DMS153 treated with DMSO at 0.1 percent for 48 hours (cell line): ENCODE results near the gene SLC26A5.
"Not testable (repeated sequence)": the region's sequence is repeated elsewhere in the genome, so short reads cannot be mapped to it uniquely, and the experiment has no call there.

ENCODE experiments used
- DNase-seq: peaks from one replicate; lab custom pipeline; 2025; ENCODE audit not compliant: unreplicated experiment; lab: John Stamatoyannopoulos, UW

Gene SLC26A5

DNA sequence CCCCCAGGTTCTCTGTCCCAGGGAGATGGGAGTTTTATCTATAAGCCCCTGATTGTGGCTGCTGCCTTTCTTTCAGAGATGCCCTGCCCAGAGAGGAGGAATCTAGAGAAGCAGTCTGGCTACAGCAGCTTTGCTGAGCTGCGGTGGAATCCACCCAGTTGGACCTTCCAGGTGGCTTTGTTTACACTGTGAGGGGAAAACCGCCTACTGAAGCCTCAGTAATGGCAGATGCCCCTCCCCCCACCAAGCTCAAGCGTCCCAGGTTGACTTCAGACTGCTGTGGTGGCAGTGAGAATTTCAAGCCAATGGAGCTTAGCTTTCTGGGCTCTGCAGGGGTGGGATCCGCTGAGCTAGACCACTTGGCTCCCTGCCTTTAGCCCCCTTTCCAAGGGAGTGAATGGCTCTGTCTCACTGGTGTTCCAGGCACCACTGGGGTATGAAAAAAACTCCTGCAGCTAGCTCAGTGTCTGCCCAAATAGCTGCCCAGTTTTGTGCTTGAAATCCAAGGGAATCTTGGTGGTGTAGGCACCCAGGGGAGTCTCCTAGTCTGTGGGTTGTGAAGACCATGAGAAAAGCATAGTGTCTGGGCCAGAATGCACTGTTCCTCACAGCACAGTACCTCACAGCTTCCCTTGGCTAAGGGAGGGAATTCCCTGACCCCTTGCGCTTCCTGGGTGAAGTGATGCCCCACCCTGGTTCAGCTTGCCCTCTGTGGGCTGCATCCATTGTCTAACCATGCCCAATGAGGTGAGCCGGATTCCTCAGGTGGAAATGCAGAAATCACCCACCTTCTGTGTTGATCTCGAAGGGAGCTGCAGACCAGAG lies 40.0 kb downstream of the SLC26A5 start:
- DNase-seq: not testable (repeated sequence)

DNA sequence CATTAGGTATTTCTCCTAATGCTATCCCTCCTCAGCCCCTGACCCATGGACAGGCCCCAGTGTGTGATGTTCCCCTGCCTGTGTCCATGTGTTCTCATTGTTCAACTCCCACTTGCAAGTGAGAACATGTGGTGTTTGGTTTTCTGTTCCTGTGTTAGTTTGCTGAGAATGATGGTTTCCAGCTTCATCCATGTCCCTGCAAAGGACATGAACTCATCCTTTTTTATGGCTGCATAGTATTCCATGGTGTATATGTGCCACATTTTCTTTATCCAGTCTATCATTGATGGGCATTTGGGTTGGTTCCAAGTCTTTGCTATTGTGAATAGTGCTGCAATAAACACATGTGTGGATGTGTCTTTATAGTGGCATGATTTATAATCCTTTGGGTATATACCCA lies 46.3 kb downstream of the SLC26A5 start:
- DNase-seq: not testable (repeated sequence)

DNA sequence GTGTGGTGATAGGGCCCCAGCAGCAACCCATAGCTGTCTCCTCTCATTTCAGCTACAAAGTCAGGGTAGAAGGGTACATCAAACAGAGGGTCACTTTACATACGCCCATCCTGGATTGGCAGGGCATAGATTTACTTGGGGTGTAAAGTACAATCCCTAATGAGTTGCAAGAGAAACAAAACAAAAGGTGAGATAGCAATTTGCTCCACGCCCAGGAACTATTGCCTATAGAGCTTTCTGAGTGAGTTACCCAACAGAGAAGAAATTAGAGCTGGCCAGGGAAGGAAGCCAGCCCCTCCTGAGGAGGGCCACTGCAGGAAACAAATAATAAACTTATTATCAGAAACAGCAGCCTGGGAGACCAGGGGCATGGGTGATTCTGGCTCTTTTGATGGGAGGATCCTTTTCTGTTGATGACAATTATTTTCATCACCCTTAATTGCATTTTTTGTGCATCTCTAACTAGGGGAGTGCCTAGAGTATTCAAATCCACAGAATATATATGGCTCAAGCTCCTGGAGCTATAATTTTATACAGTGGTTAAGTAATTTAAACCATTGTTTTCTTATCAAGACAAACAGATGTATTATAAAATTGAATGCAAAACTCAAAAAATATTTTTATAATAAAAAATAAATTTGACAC lies 47.4 kb downstream of the SLC26A5 start:
- DNase-seq: no peak

DNA sequence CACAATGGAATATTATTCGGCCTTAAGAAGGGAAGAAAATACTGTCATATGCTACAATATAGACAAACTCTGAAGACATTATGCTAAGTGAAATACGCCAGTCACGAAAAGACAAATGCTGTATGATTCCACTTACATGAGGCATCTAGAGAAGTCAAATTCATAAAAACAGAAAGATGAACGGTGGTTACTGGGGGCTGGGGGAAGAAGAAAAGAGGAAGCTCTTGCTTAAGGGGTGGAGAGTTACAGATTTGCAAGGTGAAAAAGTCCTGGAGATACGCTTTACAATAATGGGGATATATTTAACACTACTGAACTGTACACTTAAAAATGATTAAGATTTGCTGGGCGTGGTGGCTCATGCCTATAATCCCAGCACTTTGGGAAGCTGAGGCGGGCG lies 49.5 kb downstream of the SLC26A5 start:
- no peak for DNase-seq

DNA sequence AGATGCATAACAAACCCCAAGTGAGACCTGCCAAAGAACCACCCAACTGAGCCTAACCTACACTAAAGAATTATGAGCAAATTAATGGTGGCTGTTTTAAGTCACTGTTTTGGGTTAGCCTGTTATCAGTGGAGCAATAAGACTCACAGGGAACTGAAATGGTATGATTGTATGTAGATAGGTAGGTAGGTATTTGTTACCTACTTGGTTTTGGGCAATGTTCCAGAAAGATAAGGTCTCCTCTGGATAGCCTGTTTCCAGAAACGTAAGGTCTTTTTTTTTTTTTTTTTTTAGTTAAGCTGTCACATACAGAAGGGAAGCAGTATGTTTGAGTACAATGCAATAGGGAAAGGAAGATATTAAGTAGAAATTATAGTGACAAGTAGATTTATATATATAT lies 50.9 kb downstream of the SLC26A5 start:
- DNase-seq: no peak

DNA sequence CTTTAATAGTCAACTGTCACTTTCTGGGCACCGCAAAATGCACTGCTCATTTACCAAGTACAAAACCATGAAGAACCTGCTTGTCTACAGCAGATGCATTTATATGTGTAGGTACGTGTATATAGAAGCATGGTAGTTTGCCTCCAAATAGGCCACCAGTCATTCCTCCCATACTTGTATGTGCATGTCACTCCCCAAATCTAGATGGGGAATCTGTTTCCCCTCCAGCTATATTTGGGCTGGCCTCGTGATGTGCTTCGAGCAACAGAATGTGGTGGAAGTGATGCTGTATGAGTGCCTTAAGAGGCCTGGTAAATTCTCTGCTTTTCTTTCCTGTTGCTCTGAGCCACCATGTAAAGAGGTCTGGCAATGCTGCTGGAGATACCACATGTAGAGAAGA lies 51.4 kb downstream of the SLC26A5 start:
- no peak for DNase-seq

DNA sequence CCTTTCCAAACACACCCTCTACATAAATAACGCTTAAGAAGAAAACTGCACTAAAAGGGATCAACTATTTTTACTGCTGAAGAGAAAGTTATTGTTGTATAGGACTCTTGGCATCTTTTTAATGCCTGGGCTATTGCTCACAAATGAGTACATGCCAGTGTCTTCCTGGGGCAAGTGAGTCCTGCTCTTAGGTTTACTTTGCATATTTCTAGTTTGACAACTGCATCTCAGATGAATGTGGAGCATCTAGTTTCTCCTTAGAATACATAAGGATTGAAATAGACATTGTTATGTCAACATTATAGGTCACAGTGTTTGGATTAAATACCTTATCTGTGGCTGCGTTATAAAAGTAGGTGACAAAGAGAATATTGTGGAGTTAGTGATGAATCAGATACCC lies 54.0 kb downstream of the SLC26A5 start:
- no peak for DNase-seq

DNA sequence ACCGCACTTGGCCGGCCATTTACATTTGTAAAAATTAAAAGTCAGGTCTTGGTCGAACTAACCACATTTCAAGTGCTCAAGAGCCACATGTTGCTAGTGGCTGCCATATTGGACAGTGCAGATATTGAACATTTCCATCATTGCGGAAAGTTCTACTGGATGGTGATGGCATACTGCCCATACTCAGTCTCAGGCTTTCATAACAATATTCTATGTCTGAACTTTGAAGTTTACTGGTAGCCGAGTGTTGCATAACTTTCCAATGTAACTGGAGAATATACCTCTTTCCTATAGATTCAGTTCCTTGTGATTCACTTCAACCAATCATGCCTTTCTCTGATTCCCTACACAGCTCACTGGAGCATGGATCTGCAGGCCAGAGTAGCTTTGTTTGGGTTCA lies 54.9 kb downstream of the SLC26A5 start:
- no peak for DNase-seq

DNA sequence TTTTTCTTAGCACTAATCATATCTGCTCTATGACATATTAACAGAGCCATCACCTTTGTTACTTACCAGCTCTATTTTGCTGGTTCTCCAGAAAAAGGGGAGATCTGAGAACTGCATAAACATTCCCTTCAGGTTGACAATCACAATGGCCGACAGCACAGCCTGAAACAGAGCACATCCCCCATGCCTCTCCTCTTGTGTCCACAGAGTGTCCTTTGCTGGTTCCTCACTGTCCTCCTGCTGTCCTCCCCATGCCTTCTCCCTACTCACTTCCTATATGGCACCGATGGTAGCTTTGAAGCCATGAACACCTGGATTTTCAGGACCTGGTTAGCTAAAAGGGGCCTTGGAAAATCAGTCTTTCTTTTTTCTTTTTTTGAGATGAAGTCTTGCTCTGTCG lies 56.7 kb downstream of the SLC26A5 start:
- no peak for DNase-seq

DNA sequence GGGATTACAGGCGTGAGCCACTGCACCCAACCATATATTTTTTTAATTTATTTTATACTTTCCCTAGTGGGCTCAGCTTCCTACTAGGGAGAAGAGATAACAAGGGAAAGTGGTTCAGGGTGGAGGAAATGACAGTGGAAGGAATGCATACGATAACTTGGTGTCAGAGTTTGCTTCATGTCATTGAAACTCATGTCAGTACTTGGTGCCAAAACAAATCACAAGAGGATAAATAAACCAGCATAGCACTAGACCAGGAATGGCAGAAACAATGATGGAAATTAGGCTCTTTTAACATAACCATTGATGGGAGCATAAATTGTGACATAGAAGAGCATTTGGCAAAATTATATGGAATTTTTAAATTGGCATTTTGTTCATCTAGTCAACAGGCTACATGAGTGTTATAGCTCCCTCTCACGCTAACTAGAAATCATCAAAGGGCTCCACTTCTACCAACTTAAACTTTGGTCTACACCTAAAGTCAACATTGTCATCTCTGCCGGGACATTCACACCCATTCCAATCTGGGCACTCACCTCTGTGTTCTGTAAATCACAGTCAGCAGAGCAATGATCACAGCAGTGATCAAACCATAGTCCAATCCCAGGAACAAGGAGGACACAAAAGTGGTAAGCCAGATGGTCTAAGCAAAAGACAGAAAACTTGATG lies 57.4 kb downstream of the SLC26A5 start:
- DNase-seq: no peak

DNA sequence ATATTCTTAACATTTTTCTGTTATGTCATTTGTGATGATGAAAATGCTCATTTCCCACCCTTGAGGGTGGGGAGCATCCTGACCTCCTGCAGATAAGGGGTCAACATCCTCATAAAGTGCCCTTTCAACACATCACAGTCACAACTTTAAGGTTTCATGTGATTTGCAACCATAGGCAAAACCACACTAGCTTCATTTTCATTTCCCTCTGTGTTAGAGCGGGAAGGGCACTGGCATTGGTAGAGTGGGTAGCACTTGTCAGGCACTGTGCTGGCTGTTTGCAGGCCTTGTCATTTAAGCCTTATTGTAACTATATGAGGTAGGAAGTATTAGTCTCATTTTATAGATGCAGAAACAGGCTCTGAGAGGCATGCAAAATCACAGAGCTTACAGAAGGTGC lies 58.8 kb downstream of the SLC26A5 start:
- no peak for DNase-seq

DNA sequence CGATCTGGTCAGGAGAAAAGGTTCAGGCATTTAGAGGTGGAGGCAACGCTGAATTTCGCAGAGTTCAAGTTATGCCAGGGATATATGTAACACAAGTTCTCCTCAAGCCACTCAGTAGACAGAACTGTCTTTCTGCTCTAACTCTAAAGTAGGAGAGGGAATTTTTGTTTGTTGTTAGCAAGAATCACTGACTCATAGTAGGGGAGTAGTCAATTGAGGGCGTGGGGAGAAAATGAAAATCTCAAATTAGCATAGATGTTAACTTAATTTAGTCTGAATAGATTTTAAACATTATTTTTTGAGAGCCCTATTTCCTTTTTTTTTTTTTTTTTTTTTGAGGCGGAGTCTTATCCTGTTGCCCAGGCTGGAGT lies 64.0 kb downstream of the SLC26A5 start:
- no peak for DNase-seq

DNA sequence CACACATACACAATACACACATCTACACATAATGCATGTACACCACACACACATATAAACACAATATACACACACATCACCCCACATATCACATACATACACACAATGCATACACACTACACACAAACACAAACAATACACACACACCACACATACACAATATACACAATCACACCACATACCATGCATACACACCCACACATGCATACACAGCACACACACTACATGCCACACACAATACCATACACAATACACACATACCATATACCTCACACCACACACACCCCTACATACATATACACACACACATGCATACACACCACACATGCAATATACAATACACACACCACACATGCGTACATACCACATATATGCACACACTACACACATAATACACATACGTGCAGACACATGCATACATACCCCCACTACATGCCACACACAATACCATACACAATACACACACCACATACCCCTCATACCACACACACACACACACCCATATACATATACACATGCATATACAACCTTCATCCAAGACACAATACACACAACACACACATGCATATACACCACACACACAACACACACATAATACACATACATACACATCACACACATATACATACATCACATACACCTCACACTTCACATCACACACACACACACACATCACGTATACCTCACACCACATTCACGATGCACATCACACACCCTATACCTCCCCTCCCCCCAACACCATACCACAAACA lies 64.6 kb downstream of the SLC26A5 start:
- DNase-seq: no peak

DNA sequence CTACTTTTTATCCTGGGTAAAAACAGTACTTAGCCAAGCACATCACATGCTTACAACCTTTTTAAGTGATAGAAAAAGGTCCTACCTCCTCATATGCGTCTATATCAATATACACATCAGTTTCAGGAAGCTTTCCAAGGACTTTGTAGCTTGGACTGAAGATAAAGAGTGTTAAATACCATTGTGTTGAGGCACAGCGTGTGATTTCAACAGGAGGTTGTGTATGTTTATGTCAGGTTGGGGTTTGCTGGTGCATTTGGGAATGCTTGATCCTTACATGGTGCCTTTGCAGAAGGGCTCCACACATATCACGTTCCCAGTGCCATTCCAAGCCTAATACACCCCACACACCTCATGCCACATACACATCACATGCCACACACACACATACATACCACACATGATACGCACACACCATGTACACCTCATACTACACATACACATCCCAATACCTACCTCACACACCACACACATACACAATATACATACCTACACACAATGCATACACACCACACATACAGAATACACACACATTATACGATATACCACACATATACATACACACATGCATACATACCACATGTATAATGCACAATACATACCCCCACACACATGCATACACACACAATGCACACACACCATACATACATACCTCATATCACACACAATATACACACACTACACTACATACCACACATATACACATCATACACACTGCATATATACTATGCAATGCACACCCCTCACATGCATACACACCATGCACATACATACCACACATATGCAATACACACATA lies 65.4 kb downstream of the SLC26A5 start:
- DNase-seq: no peak

DNA sequence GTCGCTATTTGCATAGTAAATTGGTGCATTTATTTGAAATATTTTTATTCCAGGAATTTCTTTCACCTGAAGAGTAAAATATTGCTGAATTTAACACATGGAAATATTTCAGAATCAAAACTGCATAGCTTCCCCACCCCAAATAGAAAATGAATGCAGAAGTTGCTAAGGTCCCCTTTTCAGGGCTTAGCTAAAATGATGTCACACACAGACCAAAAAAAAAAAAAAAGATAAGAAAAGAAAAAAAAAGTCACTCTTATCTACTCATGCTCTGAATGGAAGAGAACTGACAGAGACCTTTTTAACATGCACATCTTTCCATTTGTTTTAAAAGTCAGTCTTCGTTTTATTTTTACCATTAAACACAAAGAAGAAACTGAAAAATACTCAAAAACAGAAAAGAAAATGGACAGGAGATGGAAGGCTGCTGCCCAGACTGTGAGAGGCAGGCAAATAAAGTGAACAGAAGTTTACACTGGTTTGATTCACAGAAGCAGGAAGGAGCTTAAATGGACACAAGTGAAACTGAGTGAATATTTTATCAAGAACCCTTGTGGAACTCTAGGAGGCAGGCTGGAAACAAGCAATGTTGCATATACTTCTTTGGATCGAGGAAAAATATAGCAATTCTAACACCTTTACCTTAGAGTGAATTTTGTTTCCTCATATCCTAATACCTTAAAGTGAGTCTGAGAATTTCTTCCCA lies 66.6 kb downstream of the SLC26A5 start:
- no peak for DNase-seq

DNA sequence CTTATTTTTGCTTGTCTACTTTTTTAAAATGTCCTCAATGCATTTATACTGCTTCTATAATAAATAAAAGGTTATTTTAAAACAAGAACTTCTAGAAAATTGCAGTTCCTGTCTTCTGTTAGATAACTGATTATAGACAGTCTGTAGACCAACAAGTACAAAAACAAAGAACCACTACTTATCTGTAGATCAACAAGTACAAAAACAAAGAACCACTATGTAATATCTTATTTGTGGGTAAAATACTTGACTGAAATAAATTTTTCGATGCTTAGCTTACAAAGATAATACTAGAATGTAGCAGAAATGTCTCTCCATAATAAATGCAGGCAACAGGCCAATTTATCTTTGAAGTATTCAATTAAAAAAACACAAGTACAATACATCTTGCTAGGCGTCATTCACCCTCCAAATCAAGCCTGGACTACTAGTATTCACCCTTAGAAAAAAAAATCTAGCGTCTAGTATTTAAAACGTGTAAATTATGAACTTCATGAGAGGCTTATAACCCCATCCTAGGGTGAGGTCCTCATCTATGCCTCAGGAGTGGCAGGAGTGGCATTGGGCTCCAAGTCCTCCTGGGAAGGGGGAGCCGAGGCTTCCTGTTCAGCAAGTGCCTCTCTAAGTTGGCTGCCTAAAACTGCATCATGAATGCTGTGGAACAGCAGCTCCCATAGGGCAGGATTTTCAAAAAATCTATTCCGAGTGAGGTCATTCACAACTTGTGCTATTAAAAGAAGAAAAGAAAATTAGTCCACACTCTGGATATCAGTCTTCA lies 72.0 kb downstream of the SLC26A5 start:
- DNase-seq: no peak

DNA sequence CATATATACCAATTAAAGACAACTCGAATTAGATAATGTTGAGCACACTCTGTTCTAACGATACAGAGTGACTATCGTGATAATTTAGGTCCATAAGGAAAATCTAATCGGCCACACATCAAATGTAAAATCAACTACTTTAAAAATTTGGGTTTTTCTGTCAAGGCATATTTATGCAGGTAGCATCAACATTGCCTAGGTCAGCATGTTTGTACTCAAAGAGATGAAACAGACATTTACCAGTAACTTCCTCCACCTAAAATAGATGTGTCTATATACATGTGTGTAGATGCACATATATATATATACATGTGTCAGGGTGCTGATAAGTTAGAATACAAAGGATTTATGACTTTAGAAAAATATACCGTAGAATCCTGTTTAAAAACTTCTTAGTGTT lies 76.6 kb downstream of the SLC26A5 start:
- no peak for DNase-seq

DNA sequence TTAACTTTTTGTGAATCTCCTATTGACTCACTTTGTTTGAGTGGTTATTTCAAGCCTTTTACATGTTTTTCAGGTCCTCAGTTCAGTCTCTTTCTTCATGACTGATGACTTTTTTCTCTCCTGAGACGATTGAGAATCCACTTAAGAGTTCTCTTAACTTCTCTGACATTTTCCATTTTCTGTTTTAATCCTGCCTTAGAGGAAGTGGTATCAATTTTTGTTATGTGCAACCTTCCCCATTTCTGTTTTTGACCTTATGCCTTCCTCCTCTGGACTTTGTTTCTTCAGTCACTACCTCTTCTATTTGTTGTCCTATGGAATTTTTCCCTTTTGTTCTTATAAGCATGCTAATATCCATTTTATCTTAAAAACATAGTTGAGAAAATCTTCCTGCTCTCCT lies 96.2 kb downstream of the SLC26A5 start:
- DNase-seq: no peak

DNA sequence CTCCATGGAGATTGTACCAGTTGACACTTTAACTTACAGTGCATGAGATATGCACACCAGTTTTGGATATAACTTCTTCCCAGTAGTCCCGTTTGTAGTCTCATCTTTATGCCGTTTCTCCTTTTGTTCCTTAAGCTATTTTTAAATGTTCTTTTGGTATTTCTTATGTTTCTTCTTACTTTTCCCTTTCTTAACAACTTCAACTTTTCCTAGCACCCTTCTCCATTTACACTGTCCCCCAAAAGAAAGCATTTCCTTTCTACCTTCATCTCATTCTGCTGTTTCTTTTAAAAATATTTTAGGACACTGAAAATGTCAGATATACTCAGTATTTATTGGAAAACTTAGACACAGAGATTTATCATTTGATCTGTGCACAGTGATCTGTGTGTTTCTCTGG lies 97.0 kb downstream of the SLC26A5 start:
- DNase-seq: no peak
